GM13976 (cell line): Measurements from ENCODE around the gene ZSCAN1.
"Not testable (repeated sequence)": the region's sequence is repeated elsewhere in the genome, so short reads cannot be mapped to it uniquely, and the experiment has no call there.

ENCODE experiments used
- DNase-seq: peaks from one replicate; pipeline ENCODE4 v3.0.0; 2012; ENCODE audit warnings: low spot score
- CTCF ChIP-seq: IDR thresholded peaks from 2 replicates; pipeline ENCODE4 v1.5.1; 2012; ENCODE audit warnings: borderline replicate concordance, mild to moderate bottlenecking; ENCODE audit not compliant: insufficient read depth; ENCODE audit errors: extremely low read depth, missing control alignments, control extremely low read depth
- in situ Hi-C: fragments of 300-500 bp; cut with MboI; formaldehyde crosslinking; loops from one replicate; pipeline ENCODE4 v1.12.0; 2022; ENCODE audit warnings: low sequenced_read_pairs, mixed read lengths, inconsistent platforms; ENCODE audit not compliant: unreplicated experiment

ZSCAN1 gene

GRCh38 chr19:58003174-58003828, 30.5 kb upstream of the ZSCAN1 start:
- TF ChIP-seq CTCF = no peak
- in situ Hi-C loops = no loop called here
- no peak for DNase-seq

- no peak for DNase-seq
- in situ Hi-C loops = no loop called here
- TF ChIP-seq CTCF = no peak
Measured at GRCh38 chr19:58007285-58007684, 26.5 kb upstream of the ZSCAN1 start.

GRCh38 chr19:58008877-58009276, 24.9 kb upstream of the ZSCAN1 start:
- in situ Hi-C loops, DNase-seq: not testable (repeated sequence)

GRCh38 chr19:58009301-58009665, 24.5 kb upstream of the ZSCAN1 start:
- in situ Hi-C loops = no loop called here
- TF ChIP-seq CTCF = no peak
- no peak for DNase-seq

- in situ Hi-C loops = no loop called here
- TF ChIP-seq CTCF = no peak
- DNase-seq = peak; percentile 69
Measured at GRCh38 chr19:58009666-58010301, 24.0 kb upstream of the ZSCAN1 start.

GRCh38 chr19:58010507-58010906, 23.3 kb upstream of the ZSCAN1 start:
- DNase-seq = no peak
- in situ Hi-C loops = no loop called here
- no peak for TF ChIP-seq CTCF

- in situ Hi-C loops = no loop called here
- no peak for DNase-seq
- no peak for TF ChIP-seq CTCF
Measured at GRCh38 chr19:58014141-58014540, 19.7 kb upstream of the ZSCAN1 start.
